ENCODE measurements around the gene IFNL2.
"Not testable (repeated sequence)": the region's sequence is repeated elsewhere in the genome, so short reads cannot be mapped to it uniquely, and the experiment has no call there.

Gene IFNL2

GRCh38 chr19:39268085-39268484, at the start of gene IFNL2:
IFNL2 (plus strand) TSS chr19:39268396; CDS start chr19:39268569, 173 bp downstream.
- DNase-seq = not testable (repeated sequence)

DNA sequence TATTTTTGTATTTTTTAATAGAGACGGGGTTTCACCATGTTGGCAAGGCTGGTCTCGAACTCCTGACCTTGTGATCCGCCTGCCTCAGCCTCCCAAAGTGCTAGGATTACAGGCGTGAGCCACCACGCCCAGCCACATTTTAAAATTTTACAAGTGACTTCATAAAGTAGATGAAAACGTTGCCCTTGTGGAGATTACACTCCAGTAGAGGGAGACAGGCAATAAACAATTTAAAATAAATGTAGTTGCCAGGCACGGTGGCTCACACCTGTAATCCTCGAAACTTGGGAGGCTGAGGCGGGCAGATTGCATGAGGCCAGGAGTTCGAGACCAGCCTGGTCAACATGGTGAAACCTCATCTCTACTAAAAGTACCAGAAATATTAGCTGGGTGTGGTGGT, 49.1 kb upstream of the IFNL2 start:
- not testable (repeated sequence) for DNase-seq

DNA sequence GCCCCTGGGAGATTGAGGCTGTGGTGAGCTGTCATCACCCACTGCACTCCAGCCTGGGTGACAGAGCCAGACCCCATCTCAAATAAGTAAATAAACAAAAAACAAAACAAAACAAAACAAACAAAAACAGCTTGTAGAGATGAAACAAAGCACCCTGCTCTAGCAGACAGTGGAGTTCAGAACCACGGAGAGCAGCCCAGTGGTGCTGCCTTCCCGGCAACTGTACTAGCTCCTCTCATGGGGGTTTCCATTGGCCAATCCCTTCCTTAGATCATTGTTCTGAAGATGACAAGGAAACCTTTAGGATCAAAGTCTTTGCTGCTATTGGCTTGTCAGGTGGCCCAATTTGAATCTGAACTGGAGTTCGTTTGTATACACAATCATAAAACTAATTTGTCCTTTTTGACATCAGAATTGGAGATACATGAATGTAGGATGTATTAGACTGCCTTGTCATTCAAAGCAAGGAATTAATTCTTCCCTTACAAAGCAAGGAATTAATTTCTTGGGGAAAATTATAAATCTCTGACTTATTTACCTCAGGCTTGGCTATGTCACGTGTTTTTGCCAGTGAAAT, 44.4 kb upstream of the IFNL2 start:
- no peak for DNase-seq

DNA sequence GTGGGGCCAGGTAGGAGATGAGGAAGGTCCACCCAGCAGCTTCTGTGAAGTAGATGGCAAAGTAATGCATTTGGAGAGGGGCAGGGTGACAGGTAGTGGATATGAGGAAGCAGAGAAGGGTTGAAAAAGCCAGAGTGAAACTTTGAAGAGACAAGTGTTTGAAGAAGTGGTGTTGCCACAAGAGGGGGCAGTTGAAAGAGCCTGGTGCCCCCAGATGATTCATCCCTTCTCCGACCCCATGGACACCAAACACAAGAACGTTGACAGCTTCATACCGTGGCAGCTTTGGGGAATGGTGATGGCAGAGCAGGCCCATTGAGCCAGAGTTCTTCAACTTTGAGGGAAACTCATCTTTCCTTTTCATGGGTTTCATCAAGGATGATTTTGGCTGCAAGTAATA, 43.3 kb upstream of the IFNL2 start:
- DNase-seq = no peak

- DNase-seq = no peak
Measured at GRCh38 chr19:39230096-39230764, 38.0 kb upstream of the IFNL2 start.

DNA sequence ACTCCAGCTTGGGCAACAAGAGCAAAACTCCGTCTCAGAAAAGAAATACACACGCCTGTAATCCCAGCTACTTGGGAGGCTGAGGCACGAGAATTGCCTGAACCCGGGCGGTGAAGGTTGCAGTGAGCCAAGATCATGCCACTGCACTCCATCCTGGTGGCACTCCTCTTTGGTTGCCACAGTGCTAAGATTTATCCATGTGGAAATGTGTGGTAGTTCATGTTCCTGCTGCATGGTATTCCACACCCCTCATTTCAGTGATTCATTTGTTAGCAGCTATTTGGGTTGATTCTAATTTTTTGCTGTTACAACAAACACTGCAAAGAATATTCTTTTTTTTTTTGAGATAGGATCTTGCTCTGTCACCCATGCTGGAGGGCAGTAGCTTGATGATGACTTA, 35.5 kb upstream of the IFNL2 start:
- no peak for DNase-seq

DNA sequence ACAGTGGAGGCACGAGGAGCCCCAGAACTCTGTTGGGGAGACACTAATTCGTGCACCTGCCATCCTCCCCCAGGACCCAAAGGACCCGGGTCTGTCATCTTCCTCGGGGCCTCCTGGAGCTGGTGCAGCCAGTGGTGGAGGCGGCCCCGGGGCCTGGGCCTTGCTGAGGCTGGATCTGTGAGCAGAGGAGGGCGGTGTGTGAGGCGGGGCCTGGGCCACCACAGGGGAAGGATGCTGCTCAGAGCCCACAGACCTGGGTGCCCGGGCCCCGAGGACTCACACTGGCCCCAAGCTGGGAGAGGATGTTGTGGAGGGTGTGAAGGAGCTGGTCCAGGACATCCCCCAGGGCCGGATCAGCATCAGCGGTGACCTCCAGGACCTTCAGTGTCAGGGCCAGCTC, 31.7 kb upstream of the IFNL2 start:
- no peak for DNase-seq

GRCh38 chr19:39237200-39238184, 30.7 kb upstream of the IFNL2 start:
- DNase-seq = no peak

DNA sequence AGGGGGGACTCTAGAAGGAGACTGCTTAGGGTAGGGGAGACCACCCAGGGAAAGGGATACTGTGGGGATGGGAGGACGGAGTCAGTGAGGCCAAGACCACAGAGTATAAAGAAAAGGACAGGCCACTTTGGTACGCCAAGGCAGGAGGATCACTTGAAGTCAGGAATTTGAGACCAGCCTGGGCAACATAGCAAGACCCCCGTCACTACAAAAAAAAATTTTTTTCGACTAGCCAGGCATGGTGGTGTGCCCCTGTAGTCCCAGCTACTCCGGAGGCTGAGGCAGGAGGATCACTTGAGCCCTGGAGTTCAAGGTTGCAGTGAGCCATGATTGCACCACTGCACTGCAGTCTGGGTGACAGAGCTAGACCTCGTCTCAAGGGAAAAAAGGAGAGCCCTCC, 30.0 kb upstream of the IFNL2 start:
- no peak for DNase-seq

- DNase-seq = no peak
Measured at GRCh38 chr19:39238944-39239343, 29.3 kb upstream of the IFNL2 start.

- no peak for DNase-seq
Measured at GRCh38 chr19:39240421-39240820, 27.8 kb upstream of the IFNL2 start.

GRCh38 chr19:39243741-39244140, 24.5 kb upstream of the IFNL2 start:
- DNase-seq = not testable (repeated sequence)

DNA sequence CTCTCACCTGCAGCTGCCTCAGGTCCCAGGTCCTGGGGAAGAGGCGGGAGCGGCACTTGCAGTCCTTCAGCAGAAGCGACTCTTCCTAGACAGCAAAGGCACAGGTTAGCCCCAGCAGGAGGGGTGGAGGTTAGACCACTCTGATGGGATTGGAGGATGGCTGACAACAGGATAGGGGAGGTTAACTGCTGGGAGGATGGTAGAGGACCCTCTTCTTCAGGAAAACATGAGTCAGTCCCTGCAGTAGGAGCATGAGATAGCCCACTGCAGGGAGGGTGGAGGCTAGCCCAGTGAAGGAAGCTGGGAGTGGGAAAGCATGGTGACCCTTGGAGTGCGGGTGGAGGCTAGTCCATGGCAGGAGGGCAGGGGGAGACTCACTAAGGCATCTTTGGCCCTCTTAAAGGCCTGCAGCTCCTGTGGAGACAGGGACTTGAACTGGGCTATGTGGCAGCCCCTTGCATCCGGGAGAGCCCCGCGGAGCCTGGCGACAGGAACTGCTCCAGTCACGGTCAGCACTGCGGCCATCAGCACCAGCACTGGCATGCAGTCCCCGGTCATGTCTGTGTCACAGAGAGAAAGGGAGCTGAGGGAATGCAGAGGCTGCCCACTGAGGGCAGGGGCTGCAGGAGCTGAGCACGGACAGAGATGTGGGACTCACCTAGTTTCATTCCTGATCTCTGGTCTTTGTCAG, 23.6 kb upstream of the IFNL2 start, which contains the start of gene IFNL3:
IFNL3 (minus strand) TSS at position 597 of the 691 bp plus-strand sequence; CDS start at position 558, 39 bp downstream.
- DNase-seq = not testable (repeated sequence)

GRCh38 chr19:39245166-39245565, 23.0 kb upstream of the IFNL2 start:
- not testable (repeated sequence) for DNase-seq

DNA sequence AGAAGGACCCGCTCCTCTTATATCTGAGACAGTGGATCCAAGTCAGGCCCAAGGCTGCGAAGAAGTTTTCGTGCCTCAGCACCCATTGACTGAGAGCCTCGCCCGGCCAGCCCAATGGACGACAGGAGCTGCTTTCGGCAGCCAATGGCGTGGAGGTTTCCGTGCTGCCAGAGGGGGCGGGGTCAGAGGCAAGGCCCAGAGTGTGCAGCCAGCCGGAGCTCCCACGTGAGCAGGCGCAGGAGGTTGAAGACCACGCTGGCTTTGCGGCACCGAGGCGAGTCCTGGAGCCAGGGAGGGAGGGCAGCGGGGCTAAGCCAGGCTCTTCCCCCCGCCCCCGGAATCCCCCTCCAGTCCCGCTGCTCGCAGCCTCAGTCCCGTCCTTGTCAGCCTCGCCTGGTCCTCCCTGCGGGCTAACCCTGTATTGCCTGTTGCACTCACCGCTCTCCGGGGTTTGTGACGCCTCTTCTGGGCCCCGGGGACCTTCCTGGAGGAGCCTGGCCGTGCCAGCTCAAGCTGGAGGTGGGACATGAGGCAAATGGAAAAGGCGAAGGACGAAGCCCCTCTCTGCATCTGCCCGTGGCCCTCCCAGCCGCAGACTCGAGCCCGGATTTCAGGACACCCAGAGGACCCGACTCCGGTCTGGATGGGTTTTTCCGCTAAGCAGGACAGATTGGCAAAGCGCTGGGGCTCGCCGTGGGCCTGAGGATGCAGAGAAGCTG, 21.1 kb upstream of the IFNL2 start:
- peak; percentile 67 for DNase-seq

- DNase-seq = no peak
Measured at GRCh38 chr19:39247701-39248664, 20.2 kb upstream of the IFNL2 start.

GRCh38 chr19:39248806-39249205, 19.4 kb upstream of the IFNL2 start, which contains the start of gene IFNL4:
IFNL4 (minus strand) TSS chr19:39248856.
- DNase-seq = no peak

DNA sequence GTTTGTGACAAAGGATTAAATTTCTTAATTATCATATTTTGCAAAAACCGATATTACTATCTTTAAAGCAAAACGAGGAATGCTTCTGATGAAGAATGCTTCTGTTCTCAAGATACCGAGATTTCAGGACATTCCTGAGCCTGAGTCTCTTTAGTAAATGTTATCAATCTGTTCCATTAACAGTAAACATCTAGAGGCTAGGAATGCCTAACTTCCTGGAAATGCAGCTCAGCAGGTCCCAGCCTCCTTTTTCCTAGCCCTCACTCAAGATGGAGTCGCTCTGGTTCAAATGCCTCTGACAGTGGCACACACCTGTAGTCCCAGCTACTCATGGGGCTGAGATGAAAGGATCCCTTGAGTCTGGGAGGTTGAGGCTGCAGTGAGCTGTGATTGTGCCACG, 17.1 kb upstream of the IFNL2 start:
- DNase-seq = no peak

DNA sequence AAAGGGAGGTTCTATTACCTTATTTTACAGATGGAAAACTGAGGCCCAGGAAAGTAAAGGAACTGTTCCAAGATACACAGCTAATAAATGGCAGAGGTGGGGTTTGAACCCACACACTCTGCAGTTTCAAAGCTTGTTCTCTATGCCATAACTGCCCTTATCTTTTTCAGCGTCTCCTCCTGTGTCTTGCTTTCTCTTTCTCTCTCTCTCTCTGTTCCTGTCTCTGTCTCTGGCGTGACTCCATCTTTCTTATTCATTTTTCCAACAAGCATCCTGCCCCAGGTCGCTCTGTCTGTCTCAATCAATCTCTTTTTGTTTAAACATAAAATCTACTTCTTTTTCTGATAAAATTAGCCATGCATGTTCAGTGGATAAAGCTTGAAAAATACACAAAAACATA, 16.4 kb upstream of the IFNL2 start:
- no peak for DNase-seq

- DNase-seq = no peak
Measured at GRCh38 chr19:39252458-39252857, 15.7 kb upstream of the IFNL2 start.
